Stimulated activated CD4-positive, alpha-beta T cell treated with anti-CD3 and anti-CD28 coated beads, TNF-alpha, amount 100 ng/mL, for 4 hours (primary cell): ENCODE measurements around the gene MCF2L2.

Source experiments
- DNase-seq, 3 experiments: peaks; one replicate each; pipeline ENCODE4 v3.0.0-alpha.2; 2020; ENCODE audit warnings: low read depth in 3 of 3

The MCF2L2 gene

DNA sequence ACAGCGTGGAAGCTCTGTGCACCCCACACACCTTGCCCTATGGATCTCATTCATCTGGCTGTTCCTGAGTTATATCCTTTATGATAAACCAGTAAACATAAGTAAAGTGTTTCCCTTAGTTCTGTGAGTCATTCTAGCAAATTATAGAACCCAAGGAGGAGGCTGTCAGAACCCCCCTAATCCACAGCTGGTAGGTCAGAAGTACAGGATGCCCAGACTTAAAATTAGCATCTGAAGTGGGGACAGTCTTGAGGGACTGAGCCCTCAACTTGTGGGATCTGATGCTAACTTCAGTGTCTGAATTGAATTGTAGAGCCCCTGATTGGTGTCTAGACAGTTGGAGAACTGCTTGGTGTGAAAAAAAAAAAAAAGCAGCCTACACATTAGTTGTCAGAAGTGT is 100.3 kb downstream of the MCF2L2 start:
- no peak for DNase-seq

DNA sequence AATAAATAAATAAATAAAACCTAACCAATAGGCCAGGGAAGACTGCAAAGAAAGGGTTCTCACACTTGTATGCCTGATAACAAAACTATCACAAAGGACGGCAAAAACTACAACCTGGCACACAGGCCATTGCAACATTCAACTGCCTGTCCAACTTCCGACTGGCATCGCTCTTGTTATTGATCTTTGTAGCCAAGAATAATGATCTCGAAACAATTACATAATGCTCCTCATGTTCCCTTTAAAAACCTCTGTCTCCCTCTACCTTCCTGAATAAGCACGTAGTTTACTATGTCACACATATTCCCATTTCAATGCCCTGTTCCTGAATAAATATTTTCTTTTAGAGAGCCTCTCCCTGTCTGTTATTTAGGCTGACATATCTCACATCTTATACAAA is 101.1 kb downstream of the MCF2L2 start:
- DNase-seq = no peak

- no peak for DNase-seq
Observed at GRCh38 chr3:183324083-183324482, 104.3 kb downstream of the MCF2L2 start.

- DNase-seq = no peak
Observed at GRCh38 chr3:183319371-183319770, 109.0 kb downstream of the MCF2L2 start.

GRCh38 chr3:183318877-183319276 is 109.5 kb downstream of the MCF2L2 start:
- DNase-seq = no peak

GRCh38 chr3:183317886-183318865 is 110.2 kb downstream of the MCF2L2 start:
- no peak for DNase-seq

DNA sequence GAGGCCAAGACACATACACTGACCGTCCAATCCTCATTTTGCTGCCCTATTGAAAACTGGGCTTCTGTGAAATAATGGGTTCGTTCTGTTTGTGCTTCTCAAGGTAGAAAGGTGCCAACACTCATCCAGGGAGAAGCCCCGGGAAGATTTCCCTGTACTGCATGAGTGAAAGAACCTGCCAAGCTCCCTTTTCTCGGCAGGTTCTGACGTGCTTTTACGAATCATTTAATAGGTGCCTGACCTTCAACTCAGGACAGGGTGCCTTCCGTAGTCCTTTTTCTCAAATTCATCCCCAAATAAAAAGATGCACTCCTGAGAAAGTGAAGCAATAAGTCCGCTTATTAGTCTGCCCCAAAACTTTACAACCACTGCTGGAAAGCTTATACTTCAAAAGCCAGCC is 111.1 kb downstream of the MCF2L2 start:
- no peak for DNase-seq

GRCh38 chr3:183315739-183316138 is 112.7 kb downstream of the MCF2L2 start:
- no peak for DNase-seq

GRCh38 chr3:183313764-183314163 is 114.7 kb downstream of the MCF2L2 start:
- no peak for DNase-seq

DNA sequence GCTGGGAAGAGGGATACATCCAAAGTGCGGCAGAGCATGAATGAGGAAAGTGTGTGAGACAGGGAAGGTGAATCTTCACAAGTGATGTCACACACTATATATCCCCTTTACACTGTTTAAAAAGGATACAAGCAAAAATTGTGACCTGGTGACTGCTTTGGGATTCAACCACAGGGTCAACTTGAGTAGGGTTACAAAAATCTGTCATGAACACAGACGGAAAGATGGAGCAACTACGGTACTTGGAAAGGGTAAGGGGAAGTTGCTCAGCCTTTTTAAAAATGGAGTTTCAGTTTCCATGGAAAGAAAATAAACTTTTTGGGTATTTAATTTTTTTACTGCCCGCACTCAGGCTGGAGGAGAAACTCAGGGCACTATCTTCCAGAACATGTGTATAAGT is 115.1 kb downstream of the MCF2L2 start:
- DNase-seq = no peak

DNA sequence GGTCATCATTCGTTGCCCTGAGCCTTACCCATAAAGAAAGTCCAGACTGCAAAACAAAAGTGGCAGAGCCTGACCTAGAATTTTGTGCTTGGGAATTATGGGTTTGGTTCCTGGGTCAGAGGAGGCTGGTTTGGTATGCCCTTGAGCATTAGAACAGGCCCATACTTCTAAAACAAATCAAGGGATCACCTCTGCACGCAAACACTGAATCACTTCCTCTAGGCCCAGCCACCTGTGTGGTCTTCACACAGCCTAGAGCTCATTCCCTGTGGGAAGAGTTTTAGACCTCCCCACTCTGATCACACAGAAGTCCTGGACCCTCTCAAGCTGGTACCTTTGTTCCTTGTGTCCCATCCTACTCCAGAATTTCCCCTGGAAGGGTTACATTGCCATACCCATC is 116.0 kb downstream of the MCF2L2 start:
- no peak for DNase-seq

- DNase-seq = no peak
Observed at GRCh38 chr3:183310936-183311335, 117.5 kb downstream of the MCF2L2 start.

- DNase-seq = no peak
Observed at GRCh38 chr3:183309276-183309675, 119.1 kb downstream of the MCF2L2 start.

DNA sequence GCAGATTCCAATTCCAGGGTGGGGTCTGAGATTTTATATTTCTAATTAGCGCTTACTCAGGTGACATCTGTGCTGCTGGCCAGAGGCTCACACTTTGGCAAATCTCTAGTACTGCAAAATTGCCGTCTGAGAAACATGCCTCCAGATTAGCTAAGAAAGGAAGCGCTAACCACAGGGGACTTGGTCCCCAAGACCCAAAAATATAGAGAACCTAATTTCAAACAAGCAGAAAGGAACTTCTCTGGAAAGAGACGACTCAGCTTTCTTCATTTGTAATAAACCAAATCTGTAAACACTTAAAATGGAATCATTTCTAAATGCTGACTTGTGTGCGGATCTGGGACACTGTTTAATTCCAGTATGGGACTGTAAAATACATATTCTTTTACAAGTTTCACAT is 119.7 kb downstream of the MCF2L2 start:
- DNase-seq = no peak

DNA sequence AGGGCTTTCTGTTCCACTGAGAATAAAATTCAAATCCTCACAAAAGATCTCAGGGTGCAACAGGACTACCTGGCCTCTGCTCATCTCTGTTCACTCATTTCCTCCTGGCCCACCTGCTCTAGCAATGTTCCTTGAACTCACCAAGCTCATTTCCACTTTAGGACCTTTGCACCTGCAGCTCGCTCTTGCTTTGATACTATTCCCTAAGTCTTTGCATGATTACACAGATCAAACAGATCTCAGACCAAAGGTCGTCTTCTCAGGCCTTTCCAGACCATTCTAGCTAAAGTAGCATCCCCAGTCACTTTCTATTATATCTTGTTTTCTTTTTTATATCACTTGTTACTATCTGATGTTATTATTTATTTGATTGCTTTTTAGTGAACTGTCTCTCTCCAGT is 120.7 kb downstream of the MCF2L2 start:
- DNase-seq = no peak

DNA sequence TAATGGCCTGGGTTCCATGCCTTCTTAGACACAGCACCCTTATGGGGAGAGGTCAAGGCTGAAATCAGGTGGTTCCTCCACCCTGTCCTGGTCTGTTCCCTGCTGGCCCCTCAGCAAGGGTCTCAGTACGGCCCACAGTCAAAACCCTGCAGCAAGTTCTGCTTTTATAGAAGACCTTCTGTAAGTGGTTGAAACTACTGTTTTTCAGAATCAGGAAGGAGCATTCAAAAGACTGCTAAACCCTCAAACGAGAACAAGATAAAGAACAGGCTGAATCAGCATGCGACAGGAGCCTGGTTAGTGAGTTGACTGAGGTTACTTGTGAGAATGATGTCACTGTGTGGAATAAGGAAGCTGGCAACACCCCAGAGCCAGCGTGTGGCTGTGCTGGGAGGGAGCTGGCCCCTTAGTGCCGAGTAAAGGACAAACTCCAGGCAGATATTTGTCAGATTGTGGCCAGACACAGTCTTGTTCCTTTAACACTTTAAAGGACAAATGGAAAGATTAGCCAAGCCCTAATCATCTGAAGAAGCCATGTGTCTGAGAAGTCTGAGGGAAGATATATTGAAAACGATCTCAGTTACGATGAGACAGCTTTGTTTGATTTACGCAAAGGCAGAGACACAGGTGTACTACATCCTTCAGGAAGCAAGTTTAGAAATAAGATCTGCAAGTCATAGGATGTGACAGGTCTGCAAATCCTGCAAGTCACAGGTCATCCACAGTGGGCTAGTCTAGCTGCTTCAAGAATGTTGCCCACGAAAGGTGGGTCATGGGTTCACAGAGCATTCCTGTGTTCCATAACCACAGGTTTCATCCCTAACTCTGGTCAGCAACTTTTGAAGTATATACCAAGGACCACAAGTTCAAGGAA is 121.4 kb downstream of the MCF2L2 start:
- no peak for DNase-seq

GRCh38 chr3:183303690-183304089 is 124.7 kb downstream of the MCF2L2 start:
- no peak for DNase-seq

DNA sequence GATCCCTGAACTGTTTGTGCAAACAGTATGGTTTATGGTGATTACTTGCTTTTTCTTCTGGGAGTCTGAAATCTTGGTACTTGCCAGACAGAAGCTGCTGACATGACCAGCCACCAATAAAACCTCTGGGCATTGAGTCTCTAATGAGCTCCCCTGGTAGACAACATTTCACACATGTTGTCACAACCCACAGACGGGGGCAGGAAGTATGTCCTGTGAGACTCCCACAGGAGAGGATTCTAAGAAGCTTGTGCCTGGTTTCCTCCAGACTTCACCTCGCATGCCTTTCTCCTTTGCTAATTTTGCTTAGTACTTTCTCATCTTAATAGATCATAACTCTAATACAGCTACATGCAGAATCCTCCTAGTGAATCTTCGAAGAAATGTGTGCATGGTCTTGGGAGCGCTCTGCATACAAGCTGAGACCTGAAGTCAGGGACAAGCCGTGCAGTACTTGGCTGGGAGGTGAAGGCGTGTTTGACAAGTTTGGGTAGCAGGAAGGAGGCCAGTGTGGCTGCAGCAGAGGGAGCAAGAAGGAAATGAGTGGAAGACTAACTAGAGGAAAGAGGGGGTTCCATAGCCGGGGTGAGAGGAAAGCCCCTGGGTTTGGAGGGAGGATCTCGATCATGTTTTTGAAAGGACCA is 126.4 kb downstream of the MCF2L2 start:
- no peak for DNase-seq

- no peak for DNase-seq
Observed at GRCh38 chr3:183300996-183301562, 127.3 kb downstream of the MCF2L2 start.

DNA sequence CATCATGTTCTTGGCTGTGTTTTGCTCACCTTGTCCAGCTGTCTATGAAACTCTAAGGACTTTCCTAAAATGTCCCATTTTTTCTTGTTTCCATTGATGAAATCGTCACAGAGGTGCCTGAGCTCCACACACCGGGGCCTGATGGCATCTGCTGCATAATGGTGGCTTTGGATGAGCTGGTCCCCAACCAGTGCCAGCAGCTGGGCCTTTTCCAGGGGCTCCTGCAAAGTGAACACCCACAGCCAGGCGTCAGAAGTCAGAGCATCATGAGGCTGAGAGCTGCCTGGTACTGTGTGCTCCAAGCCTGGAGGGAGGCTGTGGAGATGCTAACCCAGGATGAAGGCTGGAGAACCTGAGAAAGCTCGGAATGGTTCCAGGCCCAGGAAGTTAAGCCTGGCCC is 128.4 kb downstream of the MCF2L2 start:
- no peak for DNase-seq

GRCh38 chr3:183298701-183299153 is 129.7 kb downstream of the MCF2L2 start:
- no peak for DNase-seq

- no peak for DNase-seq
Observed at GRCh38 chr3:183296944-183297343, 131.5 kb downstream of the MCF2L2 start.
